ENCODE data around the gene ZFYVE9. TPM values are rescaled to one million over a fixed set of nuclear protein-coding genes. Genes with fewer than 3 reads are reported as not detected.

Gene ZFYVE9
- total and polyA plus RNA-seq, 2 of the 13 experiments (the other 11 are each of a cell fraction or from before 2014, with no cell fraction given), result 9.2 to 19.8 TPM

DNA sequence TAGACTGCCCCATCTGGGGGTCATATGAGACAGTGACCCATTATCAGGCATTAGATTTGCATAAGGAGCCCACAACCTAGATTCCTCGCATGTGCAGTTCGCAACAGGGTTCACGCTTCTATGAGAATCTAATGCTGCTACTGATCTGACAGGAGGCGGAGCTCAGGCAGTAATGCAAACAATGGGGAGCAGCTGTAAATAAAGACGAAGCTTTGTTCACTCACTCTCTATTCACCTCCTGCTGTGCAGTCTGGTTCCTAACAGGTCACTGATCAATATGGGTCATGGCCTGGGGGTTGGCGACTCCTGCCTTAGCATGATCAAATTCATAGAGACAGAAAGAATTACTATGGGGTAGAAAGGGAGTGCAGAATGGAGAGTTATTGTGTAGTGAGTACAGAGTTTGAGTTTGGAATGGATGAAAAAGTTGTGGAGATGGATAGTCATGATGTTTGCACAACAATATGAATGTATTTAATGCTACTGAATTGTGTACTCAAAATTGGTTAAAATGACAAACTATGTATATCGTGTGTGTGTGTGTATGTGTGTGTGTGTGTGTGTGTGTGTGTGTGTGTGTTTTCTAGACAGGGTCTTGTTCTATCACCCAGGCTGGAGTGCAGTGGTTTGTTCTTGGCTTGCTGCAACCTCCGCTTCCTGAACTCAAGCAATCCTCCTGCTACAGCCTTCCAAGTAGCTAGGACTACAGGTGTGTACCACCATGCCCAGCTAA, 43.6 kb upstream of the ZFYVE9 start (continued):
- TF ChIP-seq, protein P1, sequence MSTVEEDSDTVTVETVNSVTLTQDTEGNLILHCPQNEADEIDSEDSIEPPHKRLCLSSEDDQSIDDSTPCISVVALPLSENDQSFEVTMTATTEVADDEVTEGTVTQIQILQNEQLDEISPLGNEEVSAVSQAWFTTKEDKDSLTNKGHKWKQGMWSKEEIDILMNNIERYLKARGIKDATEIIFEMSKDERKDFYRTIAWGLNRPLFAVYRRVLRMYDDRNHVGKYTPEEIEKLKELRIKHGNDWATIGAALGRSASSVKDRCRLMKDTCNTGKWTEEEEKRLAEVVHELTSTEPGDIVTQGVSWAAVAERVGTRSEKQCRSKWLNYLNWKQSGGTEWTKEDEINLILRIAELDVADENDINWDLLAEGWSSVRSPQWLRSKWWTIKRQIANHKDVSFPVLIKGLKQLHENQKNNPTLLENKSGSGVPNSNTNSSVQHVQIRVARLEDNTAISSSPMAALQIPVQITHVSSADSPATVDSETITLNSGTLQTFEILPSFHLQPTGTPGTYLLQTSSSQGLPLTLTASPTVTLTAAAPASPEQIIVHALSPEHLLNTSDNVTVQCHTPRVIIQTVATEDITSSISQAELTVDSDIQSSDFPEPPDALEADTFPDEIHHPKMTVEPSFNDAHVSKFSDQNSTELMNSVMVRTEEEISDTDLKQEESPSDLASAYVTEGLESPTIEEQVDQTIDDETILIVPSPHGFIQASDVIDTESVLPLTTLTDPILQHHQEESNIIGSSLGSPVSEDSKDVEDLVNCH (CRISPR knock-in tag; IDR thresholded peaks at IDR 0.05), result no peak
- TF ChIP-seq SETDB1 (CRISPR knock-in tag; IDR thresholded peaks at IDR 0.05; ENCODE audit: borderline replicate concordance) (no peak), EHMT2 (IDR thresholded peaks at IDR 0.05; ENCODE audit: borderline replicate concordance, low read depth, low read length) (no peak; the same call in 1 of the 2 replicates), NFIB (CRISPR knock-in tag; IDR thresholded peaks at IDR 0.05; ENCODE audit: borderline replicate concordance) (no peak), XRCC5 (optimal IDR thresholded peaks at IDR 0.05; ENCODE audit: low read length) (no peak), TCF7L2 (IDR thresholded peaks at IDR 0.05; ENCODE audit: low read depth, low read length) (no peak), MIXL1 (CRISPR knock-in tag; IDR thresholded peaks at IDR 0.05) (peak; percentile 80), ATRX (CRISPR knock-in tag; IDR thresholded peaks at IDR 0.05; ENCODE audit: borderline replicate concordance) (no peak), ZNF234 (CRISPR knock-in tag; conservative IDR thresholded peaks at IDR 0.05) (no peak), ELF3 (CRISPR knock-in tag; IDR thresholded peaks at IDR 0.05) (peak; percentile 37; the same call in 1 of the 2 replicates), JARID2 (CRISPR knock-in tag; IDR thresholded peaks at IDR 0.05; ENCODE audit: insufficient replicate concordance) (no peak)
- TF ChIP-seq, protein P2, sequence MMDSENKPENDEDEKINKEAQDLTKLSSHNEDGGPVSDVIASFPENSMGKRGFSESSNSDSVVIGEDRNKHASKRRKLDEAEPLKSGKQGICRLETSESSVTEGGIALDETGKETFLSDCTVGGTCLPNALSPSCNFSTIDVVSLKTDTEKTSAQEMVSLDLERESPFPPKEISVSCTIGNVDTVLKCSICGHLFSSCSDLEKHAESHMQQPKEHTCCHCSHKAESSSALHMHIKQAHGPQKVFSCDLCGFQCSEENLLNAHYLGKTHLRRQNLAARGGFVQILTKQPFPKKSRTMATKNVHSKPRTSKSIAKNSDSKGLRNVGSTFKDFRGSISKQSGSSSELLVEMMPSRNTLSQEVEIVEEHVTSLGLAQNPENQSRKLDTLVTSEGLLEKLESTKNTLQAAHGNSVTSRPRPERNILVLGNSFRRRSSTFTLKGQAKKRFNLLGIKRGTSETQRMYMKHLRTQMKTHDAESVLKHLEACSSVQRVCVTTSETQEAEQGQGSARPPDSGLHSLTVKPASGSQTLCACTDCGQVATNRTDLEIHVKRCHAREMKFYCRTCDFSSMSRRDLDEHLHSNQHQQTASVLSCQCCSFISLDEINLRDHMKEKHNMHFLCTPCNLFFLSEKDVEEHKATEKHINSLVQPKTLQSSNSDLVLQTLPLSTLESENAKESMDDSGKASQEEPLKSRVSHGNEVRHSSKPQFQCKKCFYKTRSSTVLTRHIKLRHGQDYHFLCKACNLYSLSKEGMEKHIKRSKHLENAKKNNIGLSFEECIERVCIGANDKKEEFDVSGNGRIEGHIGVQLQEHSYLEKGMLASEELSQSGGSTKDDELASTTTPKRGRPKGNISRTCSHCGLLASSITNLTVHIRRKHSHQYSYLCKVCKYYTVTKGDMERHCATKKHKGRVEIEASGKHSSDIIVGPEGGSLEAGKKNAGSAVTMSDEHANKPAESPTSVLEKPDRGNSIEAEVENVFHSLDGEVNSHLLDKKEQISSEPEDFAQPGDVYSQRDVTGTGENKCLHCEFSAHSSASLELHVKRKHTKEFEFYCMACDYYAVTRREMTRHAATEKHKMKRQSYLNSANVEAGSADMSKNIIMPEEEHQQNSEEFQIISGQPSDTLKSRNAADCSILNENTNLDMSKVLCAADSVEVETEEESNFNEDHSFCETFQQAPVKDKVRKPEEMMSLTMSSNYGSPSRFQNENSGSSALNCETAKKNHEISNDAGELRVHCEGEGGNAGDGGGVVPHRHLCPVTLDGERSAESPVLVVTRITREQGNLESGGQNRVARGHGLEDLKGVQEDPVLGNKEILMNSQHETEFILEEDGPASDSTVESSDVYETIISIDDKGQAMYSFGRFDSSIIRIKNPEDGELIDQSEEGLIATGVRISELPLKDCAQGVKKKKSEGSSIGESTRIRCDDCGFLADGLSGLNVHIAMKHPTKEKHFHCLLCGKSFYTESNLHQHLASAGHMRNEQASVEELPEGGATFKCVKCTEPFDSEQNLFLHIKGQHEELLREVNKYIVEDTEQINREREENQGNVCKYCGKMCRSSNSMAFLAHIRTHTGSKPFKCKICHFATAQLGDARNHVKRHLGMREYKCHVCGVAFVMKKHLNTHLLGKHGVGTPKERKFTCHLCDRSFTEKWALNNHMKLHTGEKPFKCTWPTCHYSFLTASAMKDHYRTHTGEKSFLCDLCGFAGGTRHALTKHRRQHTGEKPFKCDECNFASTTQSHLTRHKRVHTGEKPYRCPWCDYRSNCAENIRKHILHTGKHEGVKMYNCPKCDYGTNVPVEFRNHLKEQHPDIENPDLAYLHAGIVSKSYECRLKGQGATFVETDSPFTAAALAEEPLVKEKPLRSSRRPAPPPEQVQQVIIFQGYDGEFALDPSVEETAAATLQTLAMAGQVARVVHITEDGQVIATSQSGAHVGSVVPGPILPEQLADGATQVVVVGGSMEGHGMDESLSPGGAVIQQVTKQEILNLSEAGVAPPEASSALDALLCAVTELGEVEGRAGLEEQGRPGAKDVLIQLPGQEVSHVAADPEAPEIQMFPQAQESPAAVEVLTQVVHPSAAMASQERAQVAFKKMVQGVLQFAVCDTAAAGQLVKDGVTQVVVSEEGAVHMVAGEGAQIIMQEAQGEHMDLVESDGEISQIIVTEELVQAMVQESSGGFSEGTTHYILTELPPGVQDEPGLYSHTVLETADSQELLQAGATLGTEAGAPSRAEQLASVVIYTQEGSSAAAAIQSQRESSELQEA (CRISPR knock-in tag; IDR thresholded peaks at IDR 0.05; ENCODE audit: not compliant biosample characterization), result no peak
- TF ChIP-seq, protein P3, sequence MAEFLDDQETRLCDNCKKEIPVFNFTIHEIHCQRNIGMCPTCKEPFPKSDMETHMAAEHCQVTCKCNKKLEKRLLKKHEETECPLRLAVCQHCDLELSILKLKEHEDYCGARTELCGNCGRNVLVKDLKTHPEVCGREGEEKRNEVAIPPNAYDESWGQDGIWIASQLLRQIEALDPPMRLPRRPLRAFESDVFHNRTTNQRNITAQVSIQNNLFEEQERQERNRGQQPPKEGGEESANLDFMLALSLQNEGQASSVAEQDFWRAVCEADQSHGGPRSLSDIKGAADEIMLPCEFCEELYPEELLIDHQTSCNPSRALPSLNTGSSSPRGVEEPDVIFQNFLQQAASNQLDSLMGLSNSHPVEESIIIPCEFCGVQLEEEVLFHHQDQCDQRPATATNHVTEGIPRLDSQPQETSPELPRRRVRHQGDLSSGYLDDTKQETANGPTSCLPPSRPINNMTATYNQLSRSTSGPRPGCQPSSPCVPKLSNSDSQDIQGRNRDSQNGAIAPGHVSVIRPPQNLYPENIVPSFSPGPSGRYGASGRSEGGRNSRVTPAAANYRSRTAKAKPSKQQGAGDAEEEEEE (CRISPR knock-in tag; IDR thresholded peaks at IDR 0.05; ENCODE audit: borderline replicate concordance), result no peak
- TF ChIP-seq, protein P4, sequence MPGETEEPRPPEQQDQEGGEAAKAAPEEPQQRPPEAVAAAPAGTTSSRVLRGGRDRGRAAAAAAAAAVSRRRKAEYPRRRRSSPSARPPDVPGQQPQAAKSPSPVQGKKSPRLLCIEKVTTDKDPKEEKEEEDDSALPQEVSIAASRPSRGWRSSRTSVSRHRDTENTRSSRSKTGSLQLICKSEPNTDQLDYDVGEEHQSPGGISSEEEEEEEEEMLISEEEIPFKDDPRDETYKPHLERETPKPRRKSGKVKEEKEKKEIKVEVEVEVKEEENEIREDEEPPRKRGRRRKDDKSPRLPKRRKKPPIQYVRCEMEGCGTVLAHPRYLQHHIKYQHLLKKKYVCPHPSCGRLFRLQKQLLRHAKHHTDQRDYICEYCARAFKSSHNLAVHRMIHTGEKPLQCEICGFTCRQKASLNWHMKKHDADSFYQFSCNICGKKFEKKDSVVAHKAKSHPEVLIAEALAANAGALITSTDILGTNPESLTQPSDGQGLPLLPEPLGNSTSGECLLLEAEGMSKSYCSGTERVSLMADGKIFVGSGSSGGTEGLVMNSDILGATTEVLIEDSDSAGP (CRISPR knock-in tag; IDR thresholded peaks at IDR 0.05; ENCODE audit: borderline replicate concordance), result no peak

Measured in HepG2 (cell line).